HepG2 (cell line): ENCODE data around the gene BRD8. TPM values are rescaled to one million over a fixed set of nuclear protein-coding genes. Genes with fewer than 3 reads are reported as not detected.

Experiments
- ATAC-seq: fragments of 200-7000 bp; cut with Tn5 transposase; 3 replicates; pipeline ENCODE4 v1.9.1; 2020; ENCODE audit warnings: mild to moderate bottlenecking, moderate library complexity
- BruUV-seq: library from RNA; stranded (reverse); fragments of 400-500 nt; replicated peaks from 2 replicates; lab custom pipeline; 2021; lab: Mats Ljungman, UMichigan
- CTCF ChIA-PET: fragments of 300-600 bp; formaldehyde crosslinking; extraction: SDS; loops from one replicate; lab custom pipeline; 2021; ENCODE audit warnings: low total read pairs, inconsistent platforms, low intra/inter-chr PET ratio; lab: Yijun Ruan, JAX
- POLR2A ChIA-PET: fragments of 350-600 bp; sonication (Branson Sonifier 250); formaldehyde crosslinking; loops from one replicate; lab custom pipeline; 2020; ENCODE audit warnings: antibody characterized with exemption, inconsistent platforms; lab: Yijun Ruan, JAX
- DNase-seq: peaks from one replicate; pipeline ENCODE4 v3.0.0-alpha.2; 2015; ENCODE audit warnings: low spot score
- FAIRE-seq: peaks from 3 replicates; lab custom pipeline; 2011; peaks lifted over from hg19 to GRCh38; lab: Jason Lieb, UNC
- H2AFZ ChIP-seq: one replicate; pipeline ENCODE4 v1.6.1; 2011; ENCODE audit warnings: low read length, inconsistent platforms
- H3K27ac ChIP-seq: fragments of 300-600 bp; 3 replicates; pipeline ENCODE4 v1.8.0; 2011; ENCODE audit warnings: mixed run types, mild to moderate bottlenecking, mixed read lengths, low read length, inconsistent platforms; ENCODE audit not compliant: insufficient read depth; ENCODE audit errors: extremely low read length
- H3K27me3 ChIP-seq, 2 experiments: fragments of 200-600 bp in 1 of 2; 2 replicates in 1 of 2; 3 replicates in 1 of 2; pipeline versions ENCODE4 v1.6.0 to v1.8.0; 2011; ENCODE audit warnings: low read length in 2 of 2, mild to moderate bottlenecking in 2 of 2, moderate library complexity in 2 of 2, inconsistent platforms in 1 of 2; ENCODE audit not compliant: insufficient read depth in 2 of 2, control insufficient read depth in 1 of 2
- H3K36me3 ChIP-seq, 2 experiments: fragments of 200-600 bp in 1 of 2; replicated peaks in 1 of 2; 2 replicates in 1 of 2; 3 replicates in 1 of 2; pipeline versions ENCODE4 v1.5.1 to v1.8.0; 2011; ENCODE audit warnings: low read length in 2 of 2, inconsistent platforms in 1 of 2; ENCODE audit not compliant: insufficient read depth in 2 of 2, control insufficient read depth in 1 of 2
- H3K4me1 ChIP-seq: 2 replicates; pipeline ENCODE4 v1.5.1; 2012; ENCODE audit warnings: low read length, inconsistent platforms; ENCODE audit not compliant: insufficient read depth
- H3K4me2 ChIP-seq: 2 replicates; pipeline ENCODE4 v1.6.0; 2011; ENCODE audit warnings: low read depth, low read length, inconsistent platforms
- H3K4me3 ChIP-seq, 3 experiments: fragments of 200-600 bp in 1 of 3; sonication (generic), shearing (Covaris generic) in 1 of 3; replicated peaks in 1 of 3; 2 replicates each; pipeline ENCODE4 v1.5.1; 2011 to 2016; ENCODE audit warnings: low read length in 3 of 3, inconsistent platforms in 2 of 3, low read depth in 2 of 3, mild to moderate bottlenecking in 2 of 3, control low read depth in 1 of 3, mixed read lengths in 1 of 3; ENCODE audit not compliant: insufficient read depth in 1 of 3
- H3K79me2 ChIP-seq: one replicate; pipeline ENCODE4 v1.6.1; 2011; ENCODE audit warnings: low read length, inconsistent platforms; ENCODE audit not compliant: insufficient read depth
- H3K9ac ChIP-seq: 2 replicates; pipeline ENCODE4 v1.6.0; 2011; ENCODE audit warnings: mild to moderate bottlenecking, low read depth, low read length, inconsistent platforms; ENCODE audit not compliant: insufficient read depth
- H3K9me3 ChIP-seq: 2 replicates; pipeline ENCODE4 v1.5.1; 2012; ENCODE audit warnings: mild to moderate bottlenecking, low read length
- H4K20me1 ChIP-seq: 2 replicates; pipeline ENCODE4 v1.6.0; 2011; ENCODE audit warnings: inconsistent platforms, mild to moderate bottlenecking, low read length, moderate library complexity; ENCODE audit not compliant: insufficient read depth
- ADNP ChIP-seq: sonication (generic); formaldehyde crosslinking; IDR thresholded peaks from 2 replicates; pipeline ENCODE4 v1.4.0; 2020; ENCODE audit warnings: missing genetic modification reagents
- AHR ChIP-seq: IDR thresholded peaks from 2 replicates; pipeline ENCODE4 v1.6.1; 2018; ENCODE audit warnings: missing genetic modification reagents, missing compliant biosample characterization
- ERF ChIP-seq: IDR thresholded peaks from 2 replicates; pipeline ENCODE4 v1.6.1; 2018; ENCODE audit warnings: missing biosample characterization, missing genetic modification reagents
- HCFC1 ChIP-seq: fragments of 150-350 bp; IDR thresholded peaks from 2 replicates; pipeline ENCODE4 v1.6.1; 2014; ENCODE audit warnings: low read depth, low read length
- HDAC1 ChIP-seq: sonication (generic); formaldehyde crosslinking; IDR thresholded peaks from 2 replicates; pipeline ENCODE4 v1.5.1; 2020; ENCODE audit warnings: mild to moderate bottlenecking, missing genetic modification reagents
- KLF13 ChIP-seq: sonication (generic); formaldehyde crosslinking; IDR thresholded peaks from 2 replicates; pipeline ENCODE4 v1.4.0; 2020; ENCODE audit warnings: mild to moderate bottlenecking, missing genetic modification reagents
- KLF6 ChIP-seq: IDR thresholded peaks from 2 replicates; pipeline ENCODE4 v1.8.0; 2016; ENCODE audit warnings: missing biosample characterization, missing genetic modification reagents
- RARA ChIP-seq: IDR thresholded peaks from 2 replicates; pipeline ENCODE4 v1.6.1; 2016; ENCODE audit warnings: missing genetic modification reagents, missing compliant biosample characterization
- RBAK ChIP-seq: sonication (generic); formaldehyde crosslinking; IDR thresholded peaks from 2 replicates; pipeline ENCODE4 v1.5.1; 2020; ENCODE audit warnings: mild to moderate bottlenecking, missing genetic modification reagents
- SRSF9 ChIP-seq: fragments of 200-400 bp; formaldehyde crosslinking; IDR thresholded peaks from 2 replicates; pipeline ENCODE4 v1.6.1; 2018; ENCODE audit warnings: borderline replicate concordance, mild to moderate bottlenecking, low read depth, low read length; ENCODE audit not compliant: insufficient read depth, poor library complexity, severe bottlenecking
- THAP11 ChIP-seq: IDR thresholded peaks from 2 replicates; pipeline ENCODE4 v1.6.1; 2016; ENCODE audit warnings: missing biosample characterization, missing genetic modification reagents
- ZMYM2 ChIP-seq: sonication (generic); formaldehyde crosslinking; IDR thresholded peaks from 2 replicates; pipeline ENCODE4 v1.8.0; 2022; ENCODE audit warnings: mild to moderate bottlenecking, missing genetic modification reagents
- ZNF205 ChIP-seq: IDR thresholded peaks from 2 replicates; pipeline ENCODE4 v1.6.1; 2018; ENCODE audit warnings: missing biosample characterization, missing genetic modification reagents
- ZNF883 ChIP-seq: sonication (generic); formaldehyde crosslinking; IDR thresholded peaks from 2 replicates; pipeline ENCODE4 v1.5.1; 2020; ENCODE audit warnings: mild to moderate bottlenecking, missing genetic modification reagents; ENCODE audit errors: not compliant biosample characterization
- WGBS: methylation state at CpG from one replicate; pipeline ENCODE4 v1.1.6; 2017; ENCODE audit warnings: low lambda C conversion rate; 5-methylcytosine and 5-hydroxymethylcytosine counted together
- in situ Hi-C: cut with HindIII; loops from 2 replicates; pipeline ENCODE4 v1.10.0; 2017; ENCODE audit warnings: low pct_unique_long_range_greater_than_20kb; ENCODE audit not compliant: extremely low pct_ligation_motif_present
- intact Hi-C: fragments of 100-400 bp; cut with micrococcal nuclease; formaldehyde crosslinking; loops from one replicate; pipeline ENCODE4 v1.10.0; 2022; ENCODE audit not compliant: unreplicated experiment
- polyA plus RNA-seq, 8 experiments: library from polyadenylated mRNA; depleted of rRNA in 3 of 8; stranded (reverse) in 7 of 8; unstranded in 1 of 8; fragments of >200 nt; fragmentation: Illumina TruSeq in 4 of 8; extraction: Trizol in 4 of 8; gene quantifications; 2 replicates each; pipeline versions ENCODE4 v1.2.1 to v1.2.3, GENCODE V29; 2011 to 2016; ENCODE audit warnings: low read depth in 4 of 8, missing spikeins in 1 of 8, mixed read lengths in 1 of 8; ENCODE audit not compliant: insufficient read depth in 1 of 8
- total RNA-seq, 5 experiments: library from RNA; depleted of rRNA; stranded (reverse); fragments of >200 nt; fragmentation: Illumina TruSeq; extraction: Trizol; gene quantifications; 2 replicates each; pipeline ENCODE4 v1.2.3, GENCODE V29; 2016; ENCODE audit warnings: low read depth in 1 of 5
- TF ChIP-seq, protein P1 (sequence below): sonication (generic); formaldehyde crosslinking; IDR thresholded peaks from 2 replicates; pipeline ENCODE4; 2020; ENCODE audit warnings: missing genetic modification reagents, mild to moderate bottlenecking, borderline replicate concordance
- TF ChIP-seq, protein P2 (sequence below): sonication (generic); formaldehyde crosslinking; IDR thresholded peaks from 2 replicates; pipeline ENCODE4 v1.9.0; 2021; ENCODE audit warnings: missing genetic modification reagents, mild to moderate bottlenecking, borderline replicate concordance
- TF ChIP-seq, protein P3 (sequence below): sonication (generic); formaldehyde crosslinking; IDR thresholded peaks from 2 replicates; pipeline ENCODE4 v1.4.0; 2020; ENCODE audit warnings: missing genetic modification reagents

BRD8 gene
- total and polyA plus RNA-seq, 2 of the 13 experiments (the other 11 are each of a cell fraction or from before 2014, with no cell fraction given) = 62.5 to 71.1 TPM

DNA sequence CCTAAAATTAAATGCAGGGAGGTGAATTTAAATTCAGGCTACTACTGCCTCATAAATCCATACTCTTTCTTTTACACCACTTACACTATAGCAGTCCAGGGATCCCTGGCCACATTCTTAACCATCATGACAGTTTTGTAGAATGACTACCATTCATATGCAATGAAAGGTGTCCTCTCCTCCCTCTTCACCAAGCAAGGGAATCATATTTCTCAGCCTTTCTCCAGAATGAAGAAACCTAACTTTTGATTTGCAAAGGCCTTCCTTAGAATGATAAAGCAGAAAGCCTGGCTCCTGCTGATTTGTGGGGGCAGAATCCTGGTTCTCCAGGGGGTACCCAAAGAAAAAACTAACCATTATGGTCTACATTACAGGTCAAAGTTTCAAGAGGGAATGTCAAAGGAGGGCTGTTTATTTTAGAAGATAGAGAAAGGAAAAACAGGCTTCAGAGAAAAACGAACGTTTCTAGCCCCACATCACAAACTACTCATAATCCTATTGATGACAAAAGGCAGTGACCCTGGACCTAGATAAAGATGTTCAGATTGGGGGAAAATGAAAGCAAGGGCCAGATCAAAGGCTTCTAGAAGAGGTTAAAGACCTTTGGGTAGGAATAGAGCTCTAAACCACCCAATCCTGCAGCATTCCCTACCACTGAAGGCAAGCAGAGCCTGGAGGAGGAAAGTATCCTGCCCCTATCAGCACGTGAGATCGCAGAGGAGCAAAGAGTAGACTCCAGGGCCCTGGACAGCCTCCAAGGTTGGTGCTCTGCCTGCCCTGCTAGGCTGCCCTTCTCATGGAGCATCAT is 83.1 kb downstream of the BRD8 start (continued):
- TF ChIP-seq, protein P1, sequence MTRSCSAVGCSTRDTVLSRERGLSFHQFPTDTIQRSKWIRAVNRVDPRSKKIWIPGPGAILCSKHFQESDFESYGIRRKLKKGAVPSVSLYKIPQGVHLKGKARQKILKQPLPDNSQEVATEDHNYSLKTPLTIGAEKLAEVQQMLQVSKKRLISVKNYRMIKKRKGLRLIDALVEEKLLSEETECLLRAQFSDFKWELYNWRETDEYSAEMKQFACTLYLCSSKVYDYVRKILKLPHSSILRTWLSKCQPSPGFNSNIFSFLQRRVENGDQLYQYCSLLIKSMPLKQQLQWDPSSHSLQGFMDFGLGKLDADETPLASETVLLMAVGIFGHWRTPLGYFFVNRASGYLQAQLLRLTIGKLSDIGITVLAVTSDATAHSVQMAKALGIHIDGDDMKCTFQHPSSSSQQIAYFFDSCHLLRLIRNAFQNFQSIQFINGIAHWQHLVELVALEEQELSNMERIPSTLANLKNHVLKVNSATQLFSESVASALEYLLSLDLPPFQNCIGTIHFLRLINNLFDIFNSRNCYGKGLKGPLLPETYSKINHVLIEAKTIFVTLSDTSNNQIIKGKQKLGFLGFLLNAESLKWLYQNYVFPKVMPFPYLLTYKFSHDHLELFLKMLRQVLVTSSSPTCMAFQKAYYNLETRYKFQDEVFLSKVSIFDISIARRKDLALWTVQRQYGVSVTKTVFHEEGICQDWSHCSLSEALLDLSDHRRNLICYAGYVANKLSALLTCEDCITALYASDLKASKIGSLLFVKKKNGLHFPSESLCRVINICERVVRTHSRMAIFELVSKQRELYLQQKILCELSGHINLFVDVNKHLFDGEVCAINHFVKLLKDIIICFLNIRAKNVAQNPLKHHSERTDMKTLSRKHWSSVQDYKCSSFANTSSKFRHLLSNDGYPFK (CRISPR knock-in tag) = no peak
- TF ChIP-seq, protein P2, sequence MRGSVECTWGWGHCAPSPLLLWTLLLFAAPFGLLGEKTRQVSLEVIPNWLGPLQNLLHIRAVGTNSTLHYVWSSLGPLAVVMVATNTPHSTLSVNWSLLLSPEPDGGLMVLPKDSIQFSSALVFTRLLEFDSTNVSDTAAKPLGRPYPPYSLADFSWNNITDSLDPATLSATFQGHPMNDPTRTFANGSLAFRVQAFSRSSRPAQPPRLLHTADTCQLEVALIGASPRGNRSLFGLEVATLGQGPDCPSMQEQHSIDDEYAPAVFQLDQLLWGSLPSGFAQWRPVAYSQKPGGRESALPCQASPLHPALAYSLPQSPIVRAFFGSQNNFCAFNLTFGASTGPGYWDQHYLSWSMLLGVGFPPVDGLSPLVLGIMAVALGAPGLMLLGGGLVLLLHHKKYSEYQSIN (CRISPR knock-in tag) = no peak
- TF ChIP-seq SRSF9 (no peak), KLF6 (CRISPR knock-in tag) (no peak), ERF (CRISPR knock-in tag) (no peak), ZMYM2 (CRISPR knock-in tag) (no peak), HDAC1 (no peak; the same call in 1 of the 2 replicates), ZNF883 (no peak)

DNA sequence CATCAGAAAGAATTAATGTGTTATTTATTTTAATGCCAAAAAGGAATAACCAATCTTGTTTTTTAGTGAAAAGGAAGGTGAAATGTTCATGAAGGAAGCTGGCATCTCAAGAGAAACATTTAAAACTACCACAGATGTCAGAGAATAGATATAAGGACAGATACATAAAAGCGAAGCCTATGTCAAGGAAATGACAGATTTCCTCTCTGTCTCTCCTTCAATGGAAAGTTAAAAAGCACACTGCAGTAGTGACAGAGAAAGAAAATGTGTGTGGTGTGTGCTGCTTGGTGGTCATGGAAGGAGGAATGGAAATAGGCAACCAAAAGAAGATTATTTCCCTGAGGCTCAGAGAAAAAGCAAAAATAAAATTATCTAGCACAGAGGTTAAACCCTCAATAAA is 85.4 kb downstream of the BRD8 start:
- Histone ChIP-seq H2AFZ (no peak overlapping the region), H3K36me3 (no peaks in the 10 kb centered on the region), H3K4me3 (no peak overlapping the region), H3K4me1 (peaks cover 61% of the 10 kb centered on the region), H3K4me2 (no peak overlapping the region), H3K9me3 (no peaks in the 10 kb centered on the region), H3K79me2 (no peaks in the 10 kb centered on the region), H3K27me3 (no peaks in the 10 kb centered on the region), H4K20me1 (no peaks in the 10 kb centered on the region), H3K9ac (no peak overlapping the region), H3K27ac (no peak overlapping the region)
- ChIA-PET POLR2A (no interaction called here), CTCF (no interaction called here)
- 91% methylated on average over 1 of the region's 1 CpG for WGBS
- ATAC-seq (no peak), FAIRE-seq (no peak), DNase-seq (no peak)
- BruUV-seq = no TSS peak
- in situ Hi-C loops = no loop called here
- intact Hi-C loops = no loop called here
- TF ChIP-seq ADNP (CRISPR knock-in tag) (no peak), KLF13 (CRISPR knock-in tag) (no peak), HCFC1 (no peak), THAP11 (CRISPR knock-in tag) (no peak), RARA (CRISPR knock-in tag) (no peak), ZNF205 (no peak), AHR (no peak), RBAK (no peak), ZNF883 (no peak)
- TF ChIP-seq, protein P3, sequence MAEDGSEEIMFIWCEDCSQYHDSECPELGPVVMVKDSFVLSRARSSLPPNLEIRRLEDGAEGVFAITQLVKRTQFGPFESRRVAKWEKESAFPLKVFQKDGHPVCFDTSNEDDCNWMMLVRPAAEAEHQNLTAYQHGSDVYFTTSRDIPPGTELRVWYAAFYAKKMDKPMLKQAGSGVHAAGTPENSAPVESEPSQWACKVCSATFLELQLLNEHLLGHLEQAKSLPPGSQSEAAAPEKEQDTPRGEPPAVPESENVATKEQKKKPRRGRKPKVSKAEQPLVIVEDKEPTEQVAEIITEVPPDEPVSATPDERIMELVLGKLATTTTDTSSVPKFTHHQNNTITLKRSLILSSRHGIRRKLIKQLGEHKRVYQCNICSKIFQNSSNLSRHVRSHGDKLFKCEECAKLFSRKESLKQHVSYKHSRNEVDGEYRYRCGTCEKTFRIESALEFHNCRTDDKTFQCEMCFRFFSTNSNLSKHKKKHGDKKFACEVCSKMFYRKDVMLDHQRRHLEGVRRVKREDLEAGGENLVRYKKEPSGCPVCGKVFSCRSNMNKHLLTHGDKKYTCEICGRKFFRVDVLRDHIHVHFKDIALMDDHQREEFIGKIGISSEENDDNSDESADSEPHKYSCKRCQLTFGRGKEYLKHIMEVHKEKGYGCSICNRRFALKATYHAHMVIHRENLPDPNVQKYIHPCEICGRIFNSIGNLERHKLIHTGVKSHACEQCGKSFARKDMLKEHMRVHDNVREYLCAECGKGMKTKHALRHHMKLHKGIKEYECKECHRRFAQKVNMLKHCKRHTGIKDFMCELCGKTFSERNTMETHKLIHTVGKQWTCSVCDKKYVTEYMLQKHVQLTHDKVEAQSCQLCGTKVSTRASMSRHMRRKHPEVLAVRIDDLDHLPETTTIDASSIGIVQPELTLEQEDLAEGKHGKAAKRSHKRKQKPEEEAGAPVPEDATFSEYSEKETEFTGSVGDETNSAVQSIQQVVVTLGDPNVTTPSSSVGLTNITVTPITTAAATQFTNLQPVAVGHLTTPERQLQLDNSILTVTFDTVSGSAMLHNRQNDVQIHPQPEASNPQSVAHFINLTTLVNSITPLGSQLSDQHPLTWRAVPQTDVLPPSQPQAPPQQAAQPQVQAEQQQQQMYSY (CRISPR knock-in tag) = no peak
